ENCODE measurements around the gene CNTROB. TPM values are rescaled to one million over a fixed set of nuclear protein-coding genes. Genes with fewer than 3 reads are reported as not detected.
A peak's percentile ranks its signal among the peaks of the same experiment; 100 is the strongest.

CNTROB gene, protein sequence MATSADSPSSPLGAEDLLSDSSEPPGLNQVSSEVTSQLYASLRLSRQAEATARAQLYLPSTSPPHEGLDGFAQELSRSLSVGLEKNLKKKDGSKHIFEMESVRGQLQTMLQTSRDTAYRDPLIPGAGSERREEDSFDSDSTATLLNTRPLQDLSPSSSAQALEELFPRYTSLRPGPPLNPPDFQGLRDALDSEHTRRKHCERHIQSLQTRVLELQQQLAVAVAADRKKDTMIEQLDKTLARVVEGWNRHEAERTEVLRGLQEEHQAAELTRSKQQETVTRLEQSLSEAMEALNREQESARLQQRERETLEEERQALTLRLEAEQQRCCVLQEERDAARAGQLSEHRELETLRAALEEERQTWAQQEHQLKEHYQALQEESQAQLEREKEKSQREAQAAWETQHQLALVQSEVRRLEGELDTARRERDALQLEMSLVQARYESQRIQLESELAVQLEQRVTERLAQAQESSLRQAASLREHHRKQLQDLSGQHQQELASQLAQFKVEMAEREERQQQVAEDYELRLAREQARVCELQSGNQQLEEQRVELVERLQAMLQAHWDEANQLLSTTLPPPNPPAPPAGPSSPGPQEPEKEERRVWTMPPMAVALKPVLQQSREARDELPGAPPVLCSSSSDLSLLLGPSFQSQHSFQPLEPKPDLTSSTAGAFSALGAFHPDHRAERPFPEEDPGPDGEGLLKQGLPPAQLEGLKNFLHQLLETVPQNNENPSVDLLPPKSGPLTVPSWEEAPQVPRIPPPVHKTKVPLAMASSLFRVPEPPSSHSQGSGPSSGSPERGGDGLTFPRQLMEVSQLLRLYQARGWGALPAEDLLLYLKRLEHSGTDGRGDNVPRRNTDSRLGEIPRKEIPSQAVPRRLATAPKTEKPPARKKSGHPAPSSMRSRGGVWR
- total RNA-seq = 10 to 100 TPM; 25.8 to 26.7 TPM
- long read RNA-seq, partial matches to known transcripts = 11 of 19 reads
- long read RNA-seq, other reads (novel, unspliced or antisense) = 6 of 19 reads

DNA sequence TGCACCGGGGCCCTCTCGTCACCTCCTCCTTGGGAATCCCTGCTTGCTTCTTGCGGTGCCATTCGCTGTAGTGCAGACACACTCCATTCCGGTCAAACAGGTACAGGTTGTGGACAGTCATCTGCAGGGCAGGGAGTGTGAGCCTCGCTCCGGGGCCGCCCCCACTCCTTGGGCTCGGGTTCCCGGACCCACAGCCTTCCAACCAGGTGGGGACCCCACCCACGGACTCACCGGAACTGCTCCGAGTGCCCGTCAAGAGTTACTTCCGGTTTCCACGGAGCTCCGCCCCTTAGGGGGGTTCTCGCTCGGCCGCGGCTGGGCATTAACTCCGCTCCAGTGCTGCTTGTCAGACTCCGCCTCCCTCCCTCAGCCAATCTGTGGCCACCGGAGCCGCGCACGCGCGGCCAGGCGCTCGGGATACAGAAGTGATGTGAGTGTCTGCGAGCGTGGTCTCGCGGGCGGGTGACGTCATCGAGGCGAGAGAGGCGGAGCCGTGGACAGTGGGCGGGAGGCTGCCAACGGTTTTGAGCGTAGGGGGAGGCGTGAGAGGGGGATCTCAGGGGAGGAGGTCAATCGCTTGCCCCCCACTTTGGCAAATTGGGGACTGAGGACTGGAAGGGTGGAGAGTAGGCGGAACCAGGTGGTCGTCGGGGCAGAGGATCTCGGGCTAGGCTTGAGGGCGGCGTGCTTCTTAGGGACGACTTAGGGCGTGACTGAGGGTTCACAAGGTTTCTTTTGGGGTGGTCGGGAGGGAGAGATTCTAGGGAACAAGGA is at the start of gene CNTROB, which contains the start of gene TRAPPC1:
TSS of gene CNTROB (plus strand) at position 498 of the 774 bp plus-strand sequence. CDS start 874 bp downstream, outside the sequence.
TSS of gene TRAPPC1 (minus strand) at position 238 of the 774 bp plus-strand sequence. CDS start at position 121, 117 bp downstream.
- DNase-seq (peak; percentile 99 to 100), ATAC-seq (peak; percentile 96)
- intact Hi-C loops (cut with DNase I, micrococcal nuclease) = no loop called here

DNA sequence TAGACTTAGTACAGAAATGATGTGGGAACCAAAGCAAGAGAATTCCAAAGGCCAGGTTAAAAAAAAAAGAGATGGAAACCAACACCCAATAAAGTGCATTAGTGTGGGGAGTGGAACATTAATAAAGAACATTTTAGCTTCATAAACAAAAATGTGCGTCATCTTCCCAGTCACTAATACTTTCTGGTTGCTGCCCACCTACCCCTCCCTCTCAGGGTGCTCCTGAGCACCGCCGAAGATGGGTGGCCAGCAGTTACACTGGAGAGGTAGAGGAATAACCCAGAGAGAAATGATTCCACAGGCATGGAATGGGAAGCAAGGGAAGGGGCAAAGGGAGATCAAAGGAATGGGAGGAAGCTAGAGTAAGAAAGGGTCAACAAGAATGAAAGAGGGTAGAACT is 49.4 kb upstream of the CNTROB start:
- intact Hi-C loops (cut with DNase I, micrococcal nuclease) = no loop called here
- DNase-seq (no peak), ATAC-seq (no peak)

DNA sequence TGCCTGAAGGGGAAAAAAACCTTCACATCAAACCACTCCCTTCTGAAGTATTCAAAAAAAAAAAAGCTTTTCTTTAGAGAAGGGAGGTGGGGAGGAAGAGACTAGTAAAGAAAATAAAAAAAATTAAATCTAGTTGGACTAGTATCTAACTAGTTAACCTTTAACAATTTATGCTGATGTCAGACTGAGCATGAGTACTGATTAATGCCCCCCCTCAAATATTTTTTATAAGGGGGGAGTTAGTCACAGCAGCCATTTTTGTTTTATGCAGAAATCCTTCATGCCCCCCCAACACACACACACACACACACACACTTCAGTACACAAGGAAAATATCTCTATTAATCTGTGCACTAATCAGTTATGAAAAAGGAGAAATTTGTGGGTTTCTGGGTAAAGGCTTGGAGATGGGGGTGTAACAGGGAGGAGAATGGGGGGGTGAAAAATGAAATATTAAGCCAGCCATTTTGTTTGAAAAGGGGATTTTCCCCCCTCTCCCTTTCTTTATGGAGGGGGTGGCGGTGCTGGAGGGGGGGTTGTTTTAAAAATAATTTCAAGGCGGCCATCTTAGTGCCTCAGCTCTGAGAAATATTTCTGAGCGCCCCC is 48.1 kb upstream of the CNTROB start:
- intact Hi-C loops (cut with DNase I, micrococcal nuclease) = no loop called here
- no peak for DNase-seq
- ATAC-seq = no peak

GRCh38 chr17:7884581-7885366 is 47.2 kb upstream of the CNTROB start:
- no peak for ATAC-seq
- intact Hi-C loops (cut with DNase I, micrococcal nuclease) = no loop called here
- DNase-seq = peak in 1 of 2 donors; percentile 50

DNA sequence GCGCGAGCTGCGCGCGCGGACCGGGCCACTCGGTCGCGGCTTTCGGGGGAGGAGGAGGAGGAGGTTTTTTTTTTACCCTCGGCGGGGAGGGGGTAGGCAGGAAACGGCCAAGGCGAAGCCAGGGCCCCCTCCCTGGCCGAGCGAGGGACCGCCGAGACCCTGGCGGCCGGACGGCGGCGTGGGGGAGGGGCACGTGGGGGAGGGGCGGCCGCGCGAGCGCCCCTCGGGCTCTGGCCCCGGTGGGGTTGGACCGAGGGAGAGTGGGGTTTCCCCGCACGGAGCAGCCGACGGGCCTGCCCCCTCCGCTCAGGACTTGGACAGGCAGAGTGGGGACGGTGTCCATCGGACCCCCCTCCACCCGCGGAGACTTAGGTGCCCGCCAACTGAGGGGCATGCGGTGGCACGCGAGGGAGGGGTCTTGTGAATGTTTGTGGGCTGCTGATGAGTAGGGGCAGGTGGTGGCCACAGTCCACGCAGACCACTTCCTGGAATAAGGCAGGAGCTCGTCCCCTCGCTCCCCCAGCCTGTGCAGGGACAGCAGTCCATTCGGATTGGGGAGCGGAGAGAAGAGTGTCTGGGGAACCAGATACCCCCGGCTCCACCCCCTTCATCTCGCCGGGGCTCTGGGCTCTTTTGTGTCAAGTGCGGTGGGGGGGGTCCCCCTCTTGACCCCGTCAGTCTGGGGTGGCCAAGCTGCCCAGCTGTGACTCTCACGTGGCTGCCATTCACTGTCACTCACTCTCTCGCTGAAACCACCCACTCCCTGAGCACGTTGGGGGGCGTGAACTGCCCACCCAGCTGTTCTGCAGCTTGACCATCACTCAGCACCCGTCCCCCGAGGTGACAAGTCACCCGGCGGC is 46.4 kb upstream of the CNTROB start:
- ATAC-seq (peak; percentile 4), DNase-seq (peak; percentile 61)
- intact Hi-C loops (cut with DNase I, micrococcal nuclease) = no loop called here

- ATAC-seq = peak; percentile 1
- intact Hi-C loops (cut with DNase I, micrococcal nuclease) = no loop called here
Observed at GRCh38 chr17:7886227-7887037, 45.6 kb upstream of the CNTROB start.

GRCh38 chr17:7887038-7887481 is 44.9 kb upstream of the CNTROB start:
- ATAC-seq (peak; percentile 17), DNase-seq (no peak)
- intact Hi-C loops (cut with DNase I, micrococcal nuclease) = no loop called here

More at GRCh38 chr17:7886227-7887037, 45.6 kb upstream of the CNTROB start:
- DNase-seq = peak; percentile 45 to 55

- DNase-seq (peak; percentile 94 to 95), ATAC-seq (peak; percentile 81)
- intact Hi-C loops (cut with DNase I, micrococcal nuclease) = no loop called here
Observed at GRCh38 chr17:7887482-7888183, 44.4 kb upstream of the CNTROB start.

GRCh38 chr17:7888184-7888920 is 43.7 kb upstream of the CNTROB start, which contains the start of gene CHD3:
CHD3 (plus strand) TSS chr17:7888789; CDS start chr17:7889001, 212 bp downstream.
- ATAC-seq (peak; percentile 29), DNase-seq (peak; percentile 50 to 63)
- intact Hi-C loops (cut with DNase I, micrococcal nuclease) = no loop called here

DNA sequence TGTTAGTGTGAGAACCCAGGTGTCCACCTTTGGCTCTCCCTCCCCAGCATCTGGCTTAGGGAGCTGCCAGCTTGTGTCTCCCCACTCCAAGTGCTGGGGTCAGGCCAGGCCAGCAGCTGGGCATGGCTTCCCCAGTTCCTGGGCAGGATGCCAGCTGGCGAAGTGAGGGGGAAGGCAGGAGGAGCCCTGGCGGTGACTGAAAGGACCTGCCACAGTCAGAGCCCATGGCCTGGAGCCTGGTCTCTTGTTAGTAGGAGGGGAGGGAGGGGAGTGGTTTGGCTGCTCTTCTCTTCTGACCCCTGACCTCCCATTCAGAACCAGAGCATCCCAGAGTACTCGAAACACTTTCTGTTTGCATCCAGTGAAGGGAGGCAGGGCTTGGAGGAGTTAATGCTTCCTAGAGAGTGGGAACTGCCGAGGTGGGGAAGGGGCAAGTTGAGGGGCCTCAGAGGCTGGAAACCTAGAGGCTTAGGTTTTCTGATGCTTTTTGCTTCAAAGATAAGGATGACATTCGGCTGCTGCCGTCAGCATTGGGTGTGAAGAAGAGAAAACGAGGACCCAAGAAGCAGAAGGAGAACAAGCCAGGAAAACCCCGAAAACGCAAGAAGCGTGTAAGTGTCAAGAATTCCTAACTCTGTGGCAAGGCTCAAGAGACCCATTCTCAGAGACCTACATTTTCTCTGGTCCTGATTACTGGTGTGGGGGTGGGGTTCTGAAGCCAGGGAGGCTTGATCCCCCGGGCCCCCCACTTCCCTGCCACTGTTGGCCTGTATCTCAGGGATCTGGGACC is 42.6 kb upstream of the CNTROB start:
- intact Hi-C loops (cut with DNase I, micrococcal nuclease) = no loop called here
- ATAC-seq (peak; percentile 63), DNase-seq (peak; percentile 96 to 98)

DNA sequence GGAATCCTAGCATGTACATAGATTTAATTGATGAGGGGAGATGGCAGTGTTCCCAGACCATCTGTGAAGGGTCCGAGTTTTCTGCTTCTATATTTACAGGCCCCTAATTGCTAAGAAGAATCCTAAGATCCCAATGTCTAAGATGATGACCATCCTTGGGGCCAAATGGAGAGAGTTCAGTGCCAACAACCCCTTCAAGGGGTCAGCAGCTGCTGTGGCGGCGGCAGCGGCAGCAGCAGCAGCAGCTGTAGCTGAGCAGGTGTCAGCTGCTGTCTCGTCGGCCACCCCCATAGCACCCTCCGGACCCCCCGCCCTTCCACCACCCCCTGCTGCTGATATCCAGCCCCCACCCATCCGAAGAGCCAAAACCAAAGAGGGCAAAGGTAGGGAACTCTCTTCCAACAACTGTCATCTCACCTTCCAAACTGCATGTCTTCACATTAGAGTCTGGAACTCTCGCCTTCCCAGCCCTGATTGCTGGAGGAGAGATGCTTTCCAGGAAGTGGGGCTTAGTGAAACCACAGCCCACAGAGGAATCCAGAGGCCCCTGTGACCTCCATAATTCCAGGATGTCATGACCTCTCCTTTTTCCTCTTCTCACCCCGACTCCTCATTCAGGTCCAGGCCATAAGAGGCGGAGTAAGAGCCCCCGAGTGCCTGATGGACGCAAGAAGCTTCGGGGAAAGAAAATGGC is 38.7 kb upstream of the CNTROB start:
- ATAC-seq (no peak), DNase-seq (no peak)
- intact Hi-C loops (cut with DNase I, micrococcal nuclease) = no loop called here

GRCh38 chr17:7894226-7894625 is 37.8 kb upstream of the CNTROB start:
- intact Hi-C loops (cut with DNase I, micrococcal nuclease) = no loop called here
- ATAC-seq (no peak), DNase-seq (no peak)

GRCh38 chr17:7894866-7895265 is 37.1 kb upstream of the CNTROB start:
- intact Hi-C loops (cut with DNase I, micrococcal nuclease) = loop anchor here in 1 of 2 donors (5.0 kb wide), 1 partner anchor 33 kb away; no protein-coding TSS in a partner anchor
- no peak for ATAC-seq
- no peak for DNase-seq

Measured in left colon (tissue), 2 donors.